Breast epithelium (tissue), 3 donors: ENCODE measurements around the gene NTN5.
A peak's percentile ranks its signal among the peaks of the same experiment; 100 is the strongest.

Experiments
- POLR2A ChIP-seq: fragments of 450-650 bp; IDR thresholded peaks from one replicate; pipeline ENCODE4 v1.6.1; 2016; ENCODE audit warnings: antibody characterized with exemption, mild to moderate bottlenecking, moderate library complexity
- POLR2AphosphoS5 ChIP-seq, 3 donors: sonication (generic); formaldehyde crosslinking; IDR thresholded peaks; one replicate each; pipeline ENCODE4 v1.6.1; 2017; ENCODE audit warnings: antibody characterized with exemption in 3 of 3

DNA sequence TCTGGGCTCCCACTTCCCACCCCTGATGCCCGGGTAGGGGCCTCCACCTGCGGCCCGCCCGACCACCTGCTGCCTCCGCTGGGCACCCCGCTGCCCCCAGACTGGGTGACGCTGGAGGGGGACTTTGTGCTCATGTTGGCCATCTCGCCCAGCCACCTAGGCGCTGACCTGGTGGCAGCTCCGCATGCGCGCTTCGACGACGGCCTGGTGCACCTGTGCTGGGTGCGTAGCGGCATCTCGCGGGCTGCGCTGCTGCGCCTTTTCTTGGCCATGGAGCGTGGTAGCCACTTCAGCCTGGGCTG is 43.6 kb downstream of the NTN5 start:
- TF ChIP-seq POLR2AphosphoS5 (IDR thresholded peaks at IDR 0.05) (peak in 1 of 3 donors; percentile 9), POLR2A (no peak)
